Transverse colon (tissue), 4 donors: ENCODE data around the gene UBE2J1. TPM values are rescaled to one million over a fixed set of nuclear protein-coding genes. Genes with fewer than 3 reads are reported as not detected.

Experiments used
- DNase-seq: peaks from one replicate; pipeline ENCODE4 v3.0.0-alpha.2; 2019
- H3K27ac ChIP-seq, 4 donors: fragments of 200-600 bp; sonication (generic); 2 replicates each; pipeline ENCODE4 v1.5.1; 2016 to 2018; ENCODE audit warnings: inconsistent platforms in 4 of 4
- H3K27me3 ChIP-seq: fragments of 200-600 bp; sonication (generic); 2 replicates; pipeline ENCODE4 v1.5.1; 2017; ENCODE audit warnings: inconsistent platforms
- H3K36me3 ChIP-seq, 4 donors: fragments of 200-600 bp; sonication (generic); 2 replicates each; pipeline ENCODE4 v1.5.1; 2017 to 2019; ENCODE audit warnings: inconsistent platforms in 4 of 4
- H3K4me1 ChIP-seq, 4 donors: fragments of 200-600 bp; sonication (generic); 2 replicates each; pipeline ENCODE4 v1.5.1; 2017 to 2020; ENCODE audit warnings: inconsistent platforms in 4 of 4
- H3K4me3 ChIP-seq, 4 donors: fragments of 200-600 bp; sonication (generic); 1 replicate in 1 of 4; 2 replicates in 3 of 4; pipeline versions ENCODE4 v1.5.1 to v1.6.1; 2017 to 2019; ENCODE audit warnings: inconsistent platforms in 4 of 4
- H3K9me3 ChIP-seq, 2 donors: fragments of 200-600 bp; sonication (generic); 2 replicates each; pipeline ENCODE4 v1.5.1; 2017 to 2019; ENCODE audit warnings: inconsistent platforms in 2 of 2
- CTCF ChIP-seq, 5 experiments: fragments of 200-600 bp in 3 of 5; fragments of 450-650 bp in 2 of 5; sonication (generic) in 3 of 5; IDR thresholded peaks; 1 replicate in 2 of 5; 2 replicates in 3 of 5; pipeline ENCODE4 v1.5.1; 2016 to 2017; ENCODE audit warnings: antibody characterized with exemption in 5 of 5, inconsistent platforms in 3 of 5, mild to moderate bottlenecking in 2 of 5, moderate library complexity in 1 of 5
- EP300 ChIP-seq: sonication (generic); formaldehyde crosslinking; IDR thresholded peaks from one replicate; pipeline ENCODE4 v1.6.1; 2017; ENCODE audit warnings: antibody characterized with exemption, low read depth
- POLR2A ChIP-seq: fragments of 450-650 bp; IDR thresholded peaks from one replicate; pipeline ENCODE4 v1.6.1; 2016; ENCODE audit warnings: antibody characterized with exemption, mild to moderate bottlenecking, moderate library complexity
- POLR2AphosphoS5 ChIP-seq, 3 donors: sonication (generic); formaldehyde crosslinking; IDR thresholded peaks; one replicate each; pipeline ENCODE4 v1.6.1; 2016; ENCODE audit warnings: antibody characterized with exemption in 3 of 3
- WGBS, 2 donors: methylation state at CpG; one replicate each; pipeline ENCODE4 v1.1.5; 2018; ENCODE audit warnings: low coverage in 1 of 2; 5-methylcytosine and 5-hydroxymethylcytosine counted together
- in situ Hi-C, 4 donors: fragments of 200-750 bp; cut with MboI; loops; one replicate each; pipeline versions ENCODE4 v1.15.0 to v1.15.1; 2017; ENCODE audit warnings: low sequenced_read_pairs in 3 of 4, low pct_ligation_motif_present in 1 of 4, low pct_unique_long_range_greater_than_20kb in 1 of 4
- intact Hi-C: fragments of 100-400 bp; cut with DNase I; formaldehyde crosslinking; loops from one replicate; pipeline ENCODE4 v1.15.1; 2023; ENCODE audit warnings: low total_unique reads
- total RNA-seq, 4 donors: library from RNA; depleted of rRNA; stranded (reverse); fragments of >200 nt; gene quantifications; one replicate each; pipeline ENCODE4 v1.1.0, GENCODE V29; 2016

Gene UBE2J1
- total RNA-seq, 4 donors from 2014 or later, result 27.3 to 52.9 (median 38.2) TPM

GRCh38 chr6:89387516-89388201, 35.1 kb upstream of the UBE2J1 start:
- no peak for TF ChIP-seq POLR2A
- no peak for TF ChIP-seq CTCF (IDR thresholded peaks at IDR 0.05)
- no peak for TF ChIP-seq EP300
- TF ChIP-seq POLR2AphosphoS5 (IDR thresholded peaks at IDR 0.05), result no peak
- intact Hi-C loops, result no loop called here
- 87 to 91% methylated on average over 6 to 9 of the region's 9 CpGs for WGBS, 2 donors
- DNase-seq, result no peak
- H3K27ac ChIP-seq, result no peak overlapping the region
- in situ Hi-C loops, result no loop called here
- no peaks in the 10 kb centered on the region for H3K27me3 ChIP-seq
- H3K9me3 ChIP-seq, result no peaks in the 10 kb centered on the region
- H3K4me3 ChIP-seq, result no peak overlapping the region
- H3K4me1 ChIP-seq, result no peaks in the 10 kb centered on the region
- no peaks in the 10 kb centered on the region for H3K36me3 ChIP-seq

- DNase-seq, result no peak
- H3K9me3 ChIP-seq, result no peaks in the 10 kb centered on the region
- no peaks in the 10 kb centered on the region for H3K36me3 ChIP-seq
- intact Hi-C loops, result no loop called here
- no peaks in the 10 kb centered on the region for H3K27me3 ChIP-seq
- no peak overlapping the region for H3K4me3 ChIP-seq
- H3K4me1 ChIP-seq, result no peaks in the 10 kb centered on the region
- in situ Hi-C loops, result no loop called here
- no peak for TF ChIP-seq EP300
- TF ChIP-seq CTCF (IDR thresholded peaks at IDR 0.05), result no peak
- no peak for TF ChIP-seq POLR2AphosphoS5 (IDR thresholded peaks at IDR 0.05)
- TF ChIP-seq POLR2A, result no peak
- no peak overlapping the region for H3K27ac ChIP-seq
- 80% methylated on average over 4 to 6 of the region's 6 CpGs for WGBS, 2 donors
Observed at GRCh38 chr6:89386917-89387491, 34.5 kb upstream of the UBE2J1 start.

GRCh38 chr6:89385846-89386245, 33.3 kb upstream of the UBE2J1 start:
- Histone ChIP-seq H3K27ac (no peak overlapping the region), H3K4me1 (no peaks in the 10 kb centered on the region), H3K27me3 (no peaks in the 10 kb centered on the region), H3K9me3 (no peaks in the 10 kb centered on the region), H3K4me3 (no peak overlapping the region), H3K36me3 (no peaks in the 10 kb centered on the region)
- in situ Hi-C loops, result no loop called here
- 94% methylated on average over 7 of the region's 7 CpGs; no CpG with 5 or more reads in 1 of the 2 donors for WGBS, 2 donors
- intact Hi-C loops, result no loop called here
- DNase-seq, result no peak
- TF ChIP-seq POLR2A (no peak), POLR2AphosphoS5 (IDR thresholded peaks at IDR 0.05) (no peak), CTCF (IDR thresholded peaks at IDR 0.05) (no peak), EP300 (no peak)

GRCh38 chr6:89385156-89385667, 32.7 kb upstream of the UBE2J1 start:
- Histone ChIP-seq H3K9me3 (no peaks in the 10 kb centered on the region), H3K4me3 (no peak overlapping the region), H3K27me3 (no peaks in the 10 kb centered on the region), H3K4me1 (no peaks in the 10 kb centered on the region), H3K36me3 (no peaks in the 10 kb centered on the region), H3K27ac (no peak overlapping the region)
- intact Hi-C loops, result no loop called here
- DNase-seq, result no peak
- WGBS, 2 donors, result 56 to 65% methylated on average over 2 to 5 of the region's 5 CpGs
- in situ Hi-C loops, result no loop called here
- TF ChIP-seq CTCF (IDR thresholded peaks at IDR 0.05) (no peak), EP300 (no peak), POLR2A (no peak), POLR2AphosphoS5 (IDR thresholded peaks at IDR 0.05) (no peak)
